ENCODE results near the gene SYNJ1. TPM values are rescaled to one million over a fixed set of nuclear protein-coding genes. Genes with fewer than 3 reads are reported as not detected.

Gene SYNJ1
- total and polyA plus RNA-seq, 2 of the 13 experiments (the other 11 are each of a cell fraction or from before 2014, with no cell fraction given) = 2.0 to 2.7 TPM

- TF ChIP-seq, protein P1, sequence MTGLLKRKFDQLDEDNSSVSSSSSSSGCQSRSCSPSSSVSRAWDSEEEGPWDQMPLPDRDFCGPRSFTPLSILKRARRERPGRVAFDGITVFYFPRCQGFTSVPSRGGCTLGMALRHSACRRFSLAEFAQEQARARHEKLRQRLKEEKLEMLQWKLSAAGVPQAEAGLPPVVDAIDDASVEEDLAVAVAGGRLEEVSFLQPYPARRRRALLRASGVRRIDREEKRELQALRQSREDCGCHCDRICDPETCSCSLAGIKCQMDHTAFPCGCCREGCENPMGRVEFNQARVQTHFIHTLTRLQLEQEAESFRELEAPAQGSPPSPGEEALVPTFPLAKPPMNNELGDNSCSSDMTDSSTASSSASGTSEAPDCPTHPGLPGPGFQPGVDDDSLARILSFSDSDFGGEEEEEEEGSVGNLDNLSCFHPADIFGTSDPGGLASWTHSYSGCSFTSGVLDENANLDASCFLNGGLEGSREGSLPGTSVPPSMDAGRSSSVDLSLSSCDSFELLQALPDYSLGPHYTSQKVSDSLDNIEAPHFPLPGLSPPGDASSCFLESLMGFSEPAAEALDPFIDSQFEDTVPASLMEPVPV (CRISPR knock-in tag; IDR thresholded peaks at IDR 0.05) = no peak; the same call in none of the 2 replicates
- TF ChIP-seq, protein P2, sequence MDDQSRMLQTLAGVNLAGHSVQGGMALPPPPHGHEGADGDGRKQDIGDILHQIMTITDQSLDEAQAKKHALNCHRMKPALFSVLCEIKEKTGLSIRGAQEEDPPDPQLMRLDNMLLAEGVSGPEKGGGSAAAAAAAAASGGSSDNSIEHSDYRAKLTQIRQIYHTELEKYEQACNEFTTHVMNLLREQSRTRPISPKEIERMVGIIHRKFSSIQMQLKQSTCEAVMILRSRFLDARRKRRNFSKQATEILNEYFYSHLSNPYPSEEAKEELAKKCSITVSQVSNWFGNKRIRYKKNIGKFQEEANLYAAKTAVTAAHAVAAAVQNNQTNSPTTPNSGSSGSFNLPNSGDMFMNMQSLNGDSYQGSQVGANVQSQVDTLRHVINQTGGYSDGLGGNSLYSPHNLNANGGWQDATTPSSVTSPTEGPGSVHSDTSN (CRISPR knock-in tag; IDR thresholded peaks at IDR 0.05; ENCODE audit: borderline replicate concordance) = no peak
- TF ChIP-seq PHF5A (CRISPR knock-in tag; IDR thresholded peaks at IDR 0.05; ENCODE audit: low read depth, unreplicated experiment) = no peak
- no peak for TF ChIP-seq SMC3 (IDR thresholded peaks at IDR 0.05; ENCODE audit: low read length)
- TF ChIP-seq ETS1 (CRISPR knock-in tag; IDR thresholded peaks at IDR 0.05) = no peak
- TF ChIP-seq, protein P3, sequence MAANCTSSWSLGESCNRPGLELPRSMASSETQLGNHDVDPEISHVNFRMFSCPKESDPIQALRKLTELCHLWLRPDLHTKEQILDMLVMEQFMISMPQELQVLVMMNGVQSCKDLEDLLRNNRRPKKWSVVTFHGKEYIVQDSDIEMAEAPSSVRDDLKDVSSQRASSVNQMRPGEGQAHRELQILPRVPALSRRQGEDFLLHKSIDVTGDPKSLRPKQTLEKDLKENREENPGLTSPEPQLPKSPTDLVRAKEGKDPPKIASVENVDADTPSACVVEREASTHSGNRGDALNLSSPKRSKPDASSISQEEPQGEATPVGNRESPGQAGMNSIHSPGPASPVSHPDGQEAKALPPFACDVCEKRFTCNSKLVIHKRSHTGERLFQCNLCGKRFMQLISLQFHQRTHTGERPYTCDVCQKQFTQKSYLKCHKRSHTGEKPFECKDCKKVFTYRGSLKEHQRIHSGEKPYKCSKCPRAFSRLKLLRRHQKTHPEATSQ (CRISPR knock-in tag; IDR thresholded peaks at IDR 0.05; ENCODE audit: borderline replicate concordance) = no peak
- no peak for TF ChIP-seq MAFK (conservative IDR thresholded peaks at IDR 0.05 in 1 of 2, IDR thresholded peaks at IDR 0.05 in 1 of 2; ENCODE audit: low read length in 2 of 2)
- peak; percentile 27 for TF ChIP-seq RXRB (CRISPR knock-in tag; IDR thresholded peaks at IDR 0.05; ENCODE audit: borderline replicate concordance)
- TF ChIP-seq ZFP37 (CRISPR knock-in tag; IDR thresholded peaks at IDR 0.05; ENCODE audit: borderline replicate concordance) = no peak
- TF ChIP-seq GABPB1 (CRISPR knock-in tag; IDR thresholded peaks at IDR 0.05) = peak; percentile 98
- TF ChIP-seq STAT5B (CRISPR knock-in tag; IDR thresholded peaks at IDR 0.05) = no peak
- TF ChIP-seq MXD1 (CRISPR knock-in tag; IDR thresholded peaks at IDR 0.05) = peak; percentile 77
- no peak; the same call in 1 of the 2 replicates for TF ChIP-seq BRD4 (CRISPR knock-in tag; IDR thresholded peaks at IDR 0.05)
- TF ChIP-seq ZBTB46 (CRISPR knock-in tag; IDR thresholded peaks at IDR 0.05; ENCODE audit: borderline replicate concordance) = peak; percentile 65; the same call in 1 of the 2 replicates
- no peak for TF ChIP-seq KLF15 (CRISPR knock-in tag; IDR thresholded peaks at IDR 0.05; ENCODE audit: borderline replicate concordance)
- TF ChIP-seq ZBTB26 (CRISPR knock-in tag; IDR thresholded peaks at IDR 0.05; ENCODE audit: borderline replicate concordance) = no peak; the same call in 1 of the 2 replicates
- 0 out of 2 replicates have a peak, but pooled peaks have one; percentile 50 for TF ChIP-seq ZNF101 (CRISPR knock-in tag; IDR thresholded peaks at IDR 0.05; ENCODE audit: borderline replicate concordance, low read depth)
Observed at GRCh38 chr21:32612075-32612998, 115.5 kb downstream of the SYNJ1 start, which contains the start of gene CFAP298 (continued).
